Tibial artery (tissue), 4 donors: ENCODE results near the gene MLYCD.

Experiments
- DNase-seq, 2 donors: peaks; one replicate each; pipeline ENCODE4 v3.0.0-alpha.2; 2019
- H3K27ac ChIP-seq, 2 donors: fragments of 200-600 bp; sonication (generic) in 1 of 2; 1 replicate in 1 of 2; 2 replicates in 1 of 2; pipeline ENCODE4 v1.5.1; 2018 to 2019; ENCODE audit warnings: mild to moderate bottlenecking in 1 of 2
- H3K27me3 ChIP-seq, 2 donors: fragments of 200-600 bp; sonication (generic) in 1 of 2; one replicate each; pipeline versions ENCODE4 v1.5.1 to v1.6.0; 2016 to 2019
- H3K36me3 ChIP-seq, 3 donors: fragments of 200-600 bp; sonication (generic) in 2 of 3; one replicate each; pipeline ENCODE4 v1.5.1; 2016 to 2019; ENCODE audit warnings: mild to moderate bottlenecking in 2 of 3
- H3K4me1 ChIP-seq, 4 donors: fragments of 200-600 bp; sonication (generic) in 2 of 4; 1 replicate in 3 of 4; 2 replicates in 1 of 4; pipeline ENCODE4 v1.5.1; 2016 to 2019
- H3K4me3 ChIP-seq, 2 donors: fragments of 200-600 bp; sonication (generic) in 1 of 2; 1 replicate in 1 of 2; 2 replicates in 1 of 2; pipeline ENCODE4 v1.5.1; 2018 to 2019; ENCODE audit warnings: mild to moderate bottlenecking in 2 of 2
- H3K9me3 ChIP-seq, 3 donors: fragments of 200-600 bp; sonication (generic) in 1 of 3; one replicate each; pipeline ENCODE4 v1.5.1; 2016 to 2019
- intact Hi-C: fragments of 100-400 bp; cut with DNase I; formaldehyde crosslinking; loops from one replicate; pipeline ENCODE4 v1.15.0; 2023; ENCODE audit warnings: low total_unique reads
- TF ChIP-seq, protein P1 (sequence below), 2 experiments: fragments of 200-600 bp in 1 of 2; fragments of 450-650 bp in 1 of 2; IDR thresholded peaks; one replicate each; pipeline ENCODE4 v1.5.1; 2017 to 2019; ENCODE audit warnings: antibody characterized with exemption in 2 of 2, mild to moderate bottlenecking in 1 of 2, moderate library complexity in 1 of 2

MLYCD gene

DNA sequence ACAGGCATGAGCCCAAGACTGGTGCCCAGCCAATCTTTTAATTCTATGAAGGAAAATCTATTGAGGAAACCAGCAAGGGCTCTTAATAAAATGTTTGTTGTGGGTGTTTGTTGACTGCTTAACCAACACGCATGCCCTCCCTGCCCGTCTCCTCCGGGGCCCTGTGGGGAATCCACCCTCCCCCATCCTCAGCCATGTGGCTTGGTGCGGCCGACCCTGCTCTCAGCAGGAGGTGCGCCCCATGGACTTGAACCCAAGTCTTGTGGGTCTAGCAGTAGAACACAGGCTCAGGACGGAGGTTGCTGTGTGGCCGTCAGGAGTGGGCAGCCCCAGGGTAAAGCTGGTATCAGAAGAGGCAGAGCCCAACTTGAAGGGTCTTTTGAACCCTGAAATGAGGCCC is 45.1 kb upstream of the MLYCD start:
- no peaks in the 10 kb centered on the region for H3K4me1 ChIP-seq
- H3K36me3 ChIP-seq: no peaks in the 10 kb centered on the region
- no peaks in the 10 kb centered on the region for H3K9me3 ChIP-seq
- H3K4me3 ChIP-seq: no peak overlapping the region
- DNase-seq: no peak
- no peak overlapping the region for H3K27ac ChIP-seq
- TF ChIP-seq, protein P1, sequence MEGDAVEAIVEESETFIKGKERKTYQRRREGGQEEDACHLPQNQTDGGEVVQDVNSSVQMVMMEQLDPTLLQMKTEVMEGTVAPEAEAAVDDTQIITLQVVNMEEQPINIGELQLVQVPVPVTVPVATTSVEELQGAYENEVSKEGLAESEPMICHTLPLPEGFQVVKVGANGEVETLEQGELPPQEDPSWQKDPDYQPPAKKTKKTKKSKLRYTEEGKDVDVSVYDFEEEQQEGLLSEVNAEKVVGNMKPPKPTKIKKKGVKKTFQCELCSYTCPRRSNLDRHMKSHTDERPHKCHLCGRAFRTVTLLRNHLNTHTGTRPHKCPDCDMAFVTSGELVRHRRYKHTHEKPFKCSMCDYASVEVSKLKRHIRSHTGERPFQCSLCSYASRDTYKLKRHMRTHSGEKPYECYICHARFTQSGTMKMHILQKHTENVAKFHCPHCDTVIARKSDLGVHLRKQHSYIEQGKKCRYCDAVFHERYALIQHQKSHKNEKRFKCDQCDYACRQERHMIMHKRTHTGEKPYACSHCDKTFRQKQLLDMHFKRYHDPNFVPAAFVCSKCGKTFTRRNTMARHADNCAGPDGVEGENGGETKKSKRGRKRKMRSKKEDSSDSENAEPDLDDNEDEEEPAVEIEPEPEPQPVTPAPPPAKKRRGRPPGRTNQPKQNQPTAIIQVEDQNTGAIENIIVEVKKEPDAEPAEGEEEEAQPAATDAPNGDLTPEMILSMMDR (IDR thresholded peaks at IDR 0.05): no peak
- no peaks in the 10 kb centered on the region for H3K27me3 ChIP-seq
- intact Hi-C loops: no loop called here

DNA sequence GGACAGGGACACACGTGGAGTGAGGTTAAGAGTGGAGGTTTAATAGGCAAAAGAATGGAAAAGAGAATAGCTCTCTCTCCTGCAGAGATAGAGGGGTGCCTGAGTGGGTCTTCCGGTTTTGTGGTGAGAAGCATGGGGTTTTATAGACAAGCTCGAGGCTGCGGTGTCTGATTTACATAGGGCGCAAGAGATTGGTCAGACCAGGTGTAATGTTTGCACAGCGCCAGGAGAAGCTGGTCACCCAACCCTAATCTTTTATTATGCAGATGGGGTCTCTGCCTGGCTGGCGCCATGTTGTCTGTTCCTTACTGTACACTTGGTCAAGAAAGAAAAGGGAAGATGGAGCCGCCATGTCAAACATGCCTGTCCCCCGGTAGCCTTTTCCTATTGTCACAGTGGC is 44.5 kb upstream of the MLYCD start:
- Histone ChIP-seq H3K36me3 (no peaks in the 10 kb centered on the region), H3K4me3 (no peak overlapping the region), H3K9me3 (no peaks in the 10 kb centered on the region), H3K27me3 (no peaks in the 10 kb centered on the region), H3K4me1 (no peaks in the 10 kb centered on the region), H3K27ac (no peak overlapping the region)
- TF ChIP-seq, protein P1 (IDR thresholded peaks at IDR 0.05): no peak
- no peak for DNase-seq
- intact Hi-C loops: no loop called here

DNA sequence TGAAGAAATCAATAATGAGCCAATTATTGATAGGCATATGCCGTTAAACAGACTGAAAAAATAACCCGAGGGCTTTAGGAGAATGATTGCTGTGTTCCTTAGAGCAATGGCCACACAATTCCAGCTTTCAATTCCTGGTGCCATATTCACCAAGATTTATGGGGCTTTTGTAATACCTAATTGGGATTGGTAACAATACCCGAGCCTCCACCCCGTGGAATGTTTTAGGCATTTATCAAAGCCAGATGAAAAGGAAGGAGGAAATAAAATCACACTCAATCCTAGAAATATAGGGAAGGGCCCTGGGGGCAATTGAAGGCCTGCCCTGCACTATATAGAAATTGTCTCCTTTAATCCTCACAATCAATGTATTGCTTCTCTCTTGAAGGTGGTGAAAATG is 42.1 kb upstream of the MLYCD start:
- Histone ChIP-seq H3K27ac (no peak overlapping the region), H3K36me3 (no peaks in the 10 kb centered on the region), H3K9me3 (no peaks in the 10 kb centered on the region), H3K4me1 (no peaks in the 10 kb centered on the region), H3K27me3 (no peaks in the 10 kb centered on the region), H3K4me3 (no peak overlapping the region)
- intact Hi-C loops: no loop called here
- DNase-seq: no peak
- TF ChIP-seq, protein P1 (IDR thresholded peaks at IDR 0.05): no peak

DNA sequence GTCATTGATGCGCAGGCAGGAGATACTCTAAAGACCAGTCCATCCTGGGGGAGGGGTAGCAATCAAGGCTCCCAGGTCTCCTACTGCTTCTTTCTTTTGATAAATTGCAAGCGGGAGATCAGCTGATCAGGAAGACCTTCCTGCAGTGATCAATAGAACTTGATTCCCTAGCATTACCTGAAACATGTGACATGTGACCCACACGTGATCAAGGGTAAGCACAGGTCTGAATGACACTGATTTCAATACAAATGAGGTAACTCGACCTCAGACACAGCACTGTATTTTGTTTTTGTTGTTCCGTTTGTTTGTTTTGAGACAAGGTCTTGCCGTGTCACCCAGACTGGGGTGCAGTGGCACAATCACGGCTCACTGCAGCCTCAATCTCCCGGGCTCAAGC is 39.6 kb upstream of the MLYCD start:
- no peaks in the 10 kb centered on the region for H3K27me3 ChIP-seq
- DNase-seq: no peak
- H3K27ac ChIP-seq: no peak overlapping the region
- TF ChIP-seq, protein P1 (IDR thresholded peaks at IDR 0.05): no peak
- H3K9me3 ChIP-seq: no peaks in the 10 kb centered on the region
- H3K4me3 ChIP-seq: no peak overlapping the region
- no peaks in the 10 kb centered on the region for H3K4me1 ChIP-seq
- intact Hi-C loops: no loop called here
- no peaks in the 10 kb centered on the region for H3K36me3 ChIP-seq

DNA sequence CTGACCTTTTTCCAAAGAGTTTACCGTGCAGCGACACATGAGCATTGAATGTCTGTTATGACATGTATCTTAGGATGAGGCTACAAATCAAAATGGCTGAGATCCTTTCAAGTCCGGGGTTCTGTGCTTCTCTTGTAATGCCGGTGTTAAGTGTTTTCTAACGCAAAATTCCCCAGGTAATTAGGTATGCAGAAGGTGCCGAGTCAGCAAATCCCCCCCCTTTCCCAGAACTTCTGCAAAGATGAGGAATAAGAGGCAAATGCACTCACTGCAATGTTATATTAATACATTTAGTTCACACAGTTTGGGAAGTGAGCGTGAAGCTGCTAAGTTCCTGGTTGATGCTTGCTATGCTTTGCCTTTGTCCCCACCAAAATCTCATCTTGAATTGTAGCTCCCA is 36.3 kb upstream of the MLYCD start:
- no peak for DNase-seq
- H3K36me3 ChIP-seq: no peaks in the 10 kb centered on the region
- no peaks in the 10 kb centered on the region for H3K9me3 ChIP-seq
- intact Hi-C loops: no loop called here
- H3K27ac ChIP-seq: no peak overlapping the region
- no peaks in the 10 kb centered on the region for H3K4me1 ChIP-seq
- H3K27me3 ChIP-seq: no peaks in the 10 kb centered on the region
- H3K4me3 ChIP-seq: no peak overlapping the region
- TF ChIP-seq, protein P1 (IDR thresholded peaks at IDR 0.05): no peak

DNA sequence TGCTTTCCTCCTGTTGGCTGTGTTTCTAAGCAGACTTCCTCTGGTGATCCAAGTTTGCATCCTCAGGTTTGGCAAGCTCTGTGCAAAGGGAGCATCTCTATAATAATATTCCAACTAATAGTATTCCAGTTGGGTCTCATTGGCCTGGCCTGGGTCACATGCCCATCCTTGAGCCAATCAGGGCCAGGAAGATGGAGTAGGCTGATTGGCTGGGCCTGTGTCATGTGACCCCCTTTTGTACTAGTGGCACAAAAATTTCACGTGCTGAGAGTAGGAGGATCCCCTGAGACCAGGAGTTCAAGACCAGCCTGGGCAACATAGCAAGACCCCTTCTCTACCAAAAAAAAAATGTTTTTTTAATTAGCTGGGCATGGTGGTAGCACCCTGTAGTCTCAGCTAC is 35.2 kb upstream of the MLYCD start:
- Histone ChIP-seq H3K36me3 (no peaks in the 10 kb centered on the region), H3K27ac (no peak overlapping the region), H3K9me3 (no peaks in the 10 kb centered on the region), H3K27me3 (no peaks in the 10 kb centered on the region), H3K4me1 (no peaks in the 10 kb centered on the region), H3K4me3 (no peak overlapping the region)
- DNase-seq: no peak
- TF ChIP-seq, protein P1 (IDR thresholded peaks at IDR 0.05): no peak
- intact Hi-C loops: no loop called here
